Naive thymus-derived CD4-positive, alpha-beta T cell (primary cell): Measurements from ENCODE around the gene ATP5IF1. TPM values are rescaled to one million over a fixed set of nuclear protein-coding genes. Genes with fewer than 3 reads are reported as not detected.

ENCODE experiments used
- ATAC-seq: fragments of 150-1000 bp; cut with Tn5 transposase; 2 replicates; pipeline ENCODE4 v1.10.0; 2021; ENCODE audit warnings: mild to moderate bottlenecking, moderate library complexity
- CTCF ChIA-PET: fragments of 350-600 bp; sonication (Branson Sonifier 250); formaldehyde crosslinking; loops from one replicate; lab custom pipeline; 2021; ENCODE audit warnings: antibody characterized with exemption; lab: Charles Lee
- POLR2A ChIA-PET: fragments of 350-600 bp; sonication (Branson Sonifier 250); formaldehyde crosslinking; loops from one replicate; lab custom pipeline; 2021; ENCODE audit warnings: antibody characterized with exemption, inconsistent platforms; lab: Charles Lee
- DNase-seq, 9 donors: peaks; one replicate each; pipeline versions ENCODE4 v3.0.0 to v3.0.0-alpha.2; 2020 to 2022; ENCODE audit warnings: mixed read lengths in 1 of 9
- H3K27ac ChIP-seq: one replicate; pipeline ENCODE4 v1.7.0; 2013; ENCODE audit warnings: mild to moderate bottlenecking, low read depth, low read length, moderate library complexity
- H3K27me3 ChIP-seq, 2 donors: one replicate each; pipeline ENCODE4 v1.7.0; 2013; ENCODE audit warnings: low read length in 2 of 2, mild to moderate bottlenecking in 2 of 2, moderate library complexity in 2 of 2; ENCODE audit not compliant: control insufficient read depth in 2 of 2, insufficient read depth in 2 of 2
- H3K36me3 ChIP-seq, 3 experiments: 1 replicate in 2 of 3; 2 replicates in 1 of 3; pipeline ENCODE4 v1.7.0; 2013; ENCODE audit warnings: low read length in 3 of 3, mild to moderate bottlenecking in 3 of 3, moderate library complexity in 1 of 3; ENCODE audit not compliant: insufficient read depth in 3 of 3, control insufficient read depth in 2 of 3
- H3K4me1 ChIP-seq, 2 donors: one replicate each; pipeline ENCODE4 v1.7.0; 2013; ENCODE audit warnings: low read length in 2 of 2, mild to moderate bottlenecking in 2 of 2, moderate library complexity in 1 of 2; ENCODE audit not compliant: control insufficient read depth in 2 of 2, insufficient read depth in 2 of 2
- H3K4me3 ChIP-seq: 2 replicates; pipeline ENCODE4 v1.7.0; 2013; ENCODE audit warnings: mild to moderate bottlenecking, low read length
- H3K9me3 ChIP-seq, 3 experiments: 1 replicate in 2 of 3; 2 replicates in 1 of 3; pipeline ENCODE4 v1.7.0; 2013; ENCODE audit warnings: low read length in 3 of 3; ENCODE audit not compliant: control insufficient read depth in 2 of 3
- H3K27ac Mint-ChIP-seq, 9 donors: one replicate each; pipeline ENCODE4 v1.8.0; 2020 to 2022; ENCODE audit warnings: mixed read lengths in 9 of 9, mild to moderate bottlenecking in 8 of 9, moderate library complexity in 5 of 9, inconsistent platforms in 2 of 9
- H3K27me3 Mint-ChIP-seq, 5 donors: one replicate each; pipeline ENCODE4 v1.8.0; 2021 to 2022; ENCODE audit warnings: mixed read lengths in 5 of 5, mild to moderate bottlenecking in 1 of 5
- H3K36me3 Mint-ChIP-seq, 5 donors: one replicate each; pipeline ENCODE4 v1.8.0; 2020 to 2022; ENCODE audit warnings: mixed read lengths in 5 of 5, mild to moderate bottlenecking in 3 of 5, inconsistent platforms in 1 of 5
- H3K4me1 Mint-ChIP-seq, 7 donors: one replicate each; pipeline ENCODE4 v1.8.0; 2020 to 2022; ENCODE audit warnings: mixed read lengths in 7 of 7, mild to moderate bottlenecking in 3 of 7, inconsistent platforms in 1 of 7
- H3K4me3 Mint-ChIP-seq, 10 donors: one replicate each; pipeline ENCODE4 v1.8.0; 2020 to 2022; ENCODE audit warnings: mild to moderate bottlenecking in 10 of 10, mixed read lengths in 10 of 10, moderate library complexity in 6 of 10, inconsistent platforms in 2 of 10
- H3K9me3 Mint-ChIP-seq, 11 donors: one replicate each; pipeline ENCODE4 v1.8.0; 2020 to 2022; ENCODE audit warnings: mixed read lengths in 11 of 11, mild to moderate bottlenecking in 4 of 11, inconsistent platforms in 1 of 11, moderate library complexity in 1 of 11
- intact Hi-C, 2 donors: fragments of 100-400 bp; cut with micrococcal nuclease; formaldehyde crosslinking; loops; one replicate each; pipeline ENCODE4 v1.15.1; 2023
- polyA plus RNA-seq, 2 donors: library from polyadenylated mRNA; unstranded; fragments of 300-500 nt; fragmentation: Illumina TruSeq; gene quantifications; one replicate each; pipeline ENCODE4 v1.2.3, GENCODE V29; 2021
- total RNA-seq, 6 experiments: library from RNA in 5 of 6; stranded (reverse) in 5 of 6; gene quantifications; 1 replicate in 5 of 6; 2 replicates in 1 of 6; pipeline ENCODE4 v1.2.3 and lab custom pipeline; 2021 to 2026

Gene ATP5IF1
- total and polyA plus RNA-seq, 7 experiments from 2014 or later: 68.2 to 640 (median 148) TPM

- Mint-ChIP-seq H3K27me3 (no peaks in the 10 kb centered on the region), H3K4me3 (no peak overlapping the region), H3K27ac (no peak overlapping the region), H3K4me1 (peaks cover 0 to 8% (median 0%) of the 10 kb centered on the region in 7 donors), H3K36me3 (peaks cover 10 to 47% (median 13%) of the 10 kb centered on the region in 5 donors), H3K9me3 (no peaks in the 10 kb centered on the region)
- Histone ChIP-seq H3K4me1 (no peaks in the 10 kb centered on the region), H3K36me3 (peaks cover 0 to 40% (median 0%) of the 10 kb centered on the region in 3 experiments), H3K27ac (no peak overlapping the region), H3K9me3 (no peaks in the 10 kb centered on the region), H3K27me3 (no peaks in the 10 kb centered on the region), H3K4me3 (no peak overlapping the region)
- DNase-seq (no peak), ATAC-seq (no peak)
- intact Hi-C loops: no loop called here
- ChIA-PET CTCF (no interaction called here), POLR2A (no interaction called here)
These were observed 42.8 kb downstream of the ATP5IF1 start for GRCh38 chr1:28278763-28279162.

- H3K4me1 ChIP-seq: no peaks in the 10 kb centered on the region
- Mint-ChIP-seq H3K27ac (peak overlapping the region in 1 of 9 donors; percentile 74), H3K4me1 (peaks cover 0 to 8% (median 0%) of the 10 kb centered on the region in 7 donors), H3K36me3 (peaks cover 10 to 46% (median 13%) of the 10 kb centered on the region in 5 donors), H3K9me3 (no peaks in the 10 kb centered on the region), H3K4me3 (no peak overlapping the region), H3K27me3 (no peaks in the 10 kb centered on the region)
- no peak for DNase-seq
- CTCF ChIA-PET: no interaction called here
- peaks cover 0 to 31% (median 0%) of the 10 kb centered on the region in 3 experiments for H3K36me3 ChIP-seq
- intact Hi-C loops: no loop called here
- POLR2A ChIA-PET: no interaction called here
- H3K27me3 ChIP-seq: no peaks in the 10 kb centered on the region
- H3K9me3 ChIP-seq: no peaks in the 10 kb centered on the region
- ATAC-seq: no peak
- no peak overlapping the region for H3K27ac ChIP-seq
- H3K4me3 ChIP-seq: no peak overlapping the region
These were observed 43.8 kb downstream of the ATP5IF1 start for GRCh38 chr1:28279721-28280120.

GRCh38 chr1:28280501-28280900 lies 44.6 kb downstream of the ATP5IF1 start:
- no peak overlapping the region for H3K4me3 Mint-ChIP-seq
- intact Hi-C loops: no loop called here
- H3K36me3 Mint-ChIP-seq: peaks cover 6 to 39% (median 11%) of the 10 kb centered on the region in 5 donors
- H3K27me3 Mint-ChIP-seq: no peaks in the 10 kb centered on the region
- H3K4me3 ChIP-seq: no peak overlapping the region
- H3K9me3 Mint-ChIP-seq: no peaks in the 10 kb centered on the region
- H3K9me3 ChIP-seq: no peaks in the 10 kb centered on the region
- ChIA-PET POLR2A (no interaction called here), CTCF (no interaction called here)
- peaks cover 0 to 10% (median 0%) of the 10 kb centered on the region in 7 donors for H3K4me1 Mint-ChIP-seq
- no peak overlapping the region for H3K27ac ChIP-seq
- peak; percentile 30 for ATAC-seq
- H3K27ac Mint-ChIP-seq: no peak overlapping the region
- peaks cover 0 to 28% (median 0%) of the 10 kb centered on the region in 3 experiments for H3K36me3 ChIP-seq
- H3K4me1 ChIP-seq: no peaks in the 10 kb centered on the region
- H3K27me3 ChIP-seq: no peaks in the 10 kb centered on the region
- DNase-seq: no peak

GRCh38 chr1:28280977-28281381 lies 45.1 kb downstream of the ATP5IF1 start:
- H3K36me3 ChIP-seq: peaks cover 0 to 28% (median 0%) of the 10 kb centered on the region in 3 experiments
- H3K9me3 ChIP-seq: no peaks in the 10 kb centered on the region
- H3K36me3 Mint-ChIP-seq: peaks cover 6 to 39% (median 11%) of the 10 kb centered on the region in 5 donors
- peaks cover 0 to 10% (median 0%) of the 10 kb centered on the region in 7 donors for H3K4me1 Mint-ChIP-seq
- no peak overlapping the region for H3K4me3 Mint-ChIP-seq
- no peak overlapping the region for H3K27ac ChIP-seq
- peak overlapping the region in 1 of 9 donors; percentile 41 for H3K27ac Mint-ChIP-seq
- no peak overlapping the region for H3K4me3 ChIP-seq
- H3K27me3 ChIP-seq: no peaks in the 10 kb centered on the region
- DNase-seq (no peak), ATAC-seq (no peak)
- H3K9me3 Mint-ChIP-seq: no peaks in the 10 kb centered on the region
- no peaks in the 10 kb centered on the region for H3K4me1 ChIP-seq
- POLR2A ChIA-PET: interaction anchor here (0.7 kb wide), 1 partner anchor 69 kb away, joined by 4 read pairs; no protein-coding TSS in a partner anchor
- intact Hi-C loops: no loop called here
- CTCF ChIA-PET: no interaction called here
- peaks cover 0 to under 1% (median 0%) of the 10 kb centered on the region in 5 donors for H3K27me3 Mint-ChIP-seq

- POLR2A ChIA-PET: interaction anchor here (0.7 kb wide), 1 partner anchor 22 kb away, joined by 3 read pairs; no protein-coding TSS in a partner anchor
- H3K4me1 ChIP-seq: no peaks in the 10 kb centered on the region
- H3K9me3 ChIP-seq: no peaks in the 10 kb centered on the region
- no peak overlapping the region for H3K27ac ChIP-seq
- CTCF ChIA-PET: no interaction called here
- Mint-ChIP-seq H3K4me1 (peaks cover 0 to 10% (median 0%) of the 10 kb centered on the region in 7 donors), H3K9me3 (no peaks in the 10 kb centered on the region), H3K27ac (no peak overlapping the region), H3K4me3 (no peak overlapping the region), H3K27me3 (peaks cover 0 to 2% (median 0%) of the 10 kb centered on the region in 5 donors), H3K36me3 (peaks cover 6 to 39% (median 11%) of the 10 kb centered on the region in 5 donors)
- no peak overlapping the region for H3K4me3 ChIP-seq
- no peaks in the 10 kb centered on the region for H3K27me3 ChIP-seq
- ATAC-seq (no peak), DNase-seq (no peak)
- peaks cover 0 to 28% (median 0%) of the 10 kb centered on the region in 3 experiments for H3K36me3 ChIP-seq
- intact Hi-C loops: no loop called here
These were observed 45.9 kb downstream of the ATP5IF1 start for GRCh38 chr1:28281608-28282425.

- intact Hi-C loops: no loop called here
- Mint-ChIP-seq H3K9me3 (no peaks in the 10 kb centered on the region), H3K27me3 (peaks cover 0 to 2% (median 0%) of the 10 kb centered on the region in 5 donors), H3K36me3 (peaks cover 6 to 36% (median 11%) of the 10 kb centered on the region in 5 donors), H3K27ac (peak overlapping the region in 2 of 9 donors; percentile 16 to 65), H3K4me3 (no peak overlapping the region), H3K4me1 (peaks cover 0 to 12% (median 0%) of the 10 kb centered on the region in 7 donors)
- ChIA-PET CTCF (no interaction called here), POLR2A (no interaction called here)
- Histone ChIP-seq H3K4me1 (no peaks in the 10 kb centered on the region), H3K36me3 (peaks cover 0 to 23% (median 0%) of the 10 kb centered on the region in 3 experiments), H3K9me3 (no peaks in the 10 kb centered on the region), H3K4me3 (no peak overlapping the region), H3K27ac (no peak overlapping the region), H3K27me3 (no peaks in the 10 kb centered on the region)
- DNase-seq: no peak
- peak; percentile 42 for ATAC-seq
These were observed 46.8 kb downstream of the ATP5IF1 start for GRCh38 chr1:28282426-28283407.
